Suprapubic skin (tissue), 3 donors: ENCODE data around the gene UBAC1.

Experiments used
- CTCF ChIP-seq, 2 donors: fragments of 200-600 bp in 1 of 2; fragments of 450-650 bp in 1 of 2; sonication (generic) in 1 of 2; IDR thresholded peaks; one replicate each; pipeline ENCODE4 v1.5.1; 2016 to 2019; ENCODE audit warnings: antibody characterized with exemption in 2 of 2, mild to moderate bottlenecking in 1 of 2, moderate library complexity in 1 of 2
- EP300 ChIP-seq: sonication (generic); formaldehyde crosslinking; IDR thresholded peaks from one replicate; pipeline ENCODE4 v1.6.1; 2017; ENCODE audit warnings: antibody characterized with exemption
- POLR2A ChIP-seq, 2 donors: fragments of 450-650 bp; IDR thresholded peaks; one replicate each; pipeline ENCODE4 v1.6.1; 2017; ENCODE audit warnings: antibody characterized with exemption in 2 of 2, mild to moderate bottlenecking in 2 of 2, moderate library complexity in 2 of 2

- TF ChIP-seq CTCF (IDR thresholded peaks at IDR 0.05) = no peak
- no peak for TF ChIP-seq POLR2A (IDR thresholded peaks at IDR 0.05)
- TF ChIP-seq EP300 = no peak
Observed at GRCh38 chr9:135906291-135907005, 54.7 kb downstream of the UBAC1 start.
